ENCODE data around the gene NFATC2. TPM values are rescaled to one million over a fixed set of nuclear protein-coding genes. Genes with fewer than 3 reads are reported as not detected.

The NFATC2 gene
- polyA plus RNA-seq (ENCODE audit: insufficient read length in 3 of 3): 1 to 10 TPM; 1.6 to 2.3 (median 1.6) TPM
- long read RNA-seq, donor 1: 0 reads
- long read RNA-seq, donor 2: 0 reads
- long read RNA-seq, donor 3: 0 reads
- long read RNA-seq, donor 4: 0 reads
- long read RNA-seq, donor 5: 0 reads
- long read RNA-seq, donor 6: 0 reads
- long read RNA-seq, donor 7: 0 reads
- long read RNA-seq, donor 8: 0 reads
- long read RNA-seq, donor 9: 0 reads
- long read RNA-seq, donor 10: 0 reads
- long read RNA-seq, donor 11: 0 reads
- long read RNA-seq, donor 12: 0 reads
- long read RNA-seq, donor 13: 0 reads
- long read RNA-seq, donor 14: 0 reads
- long read RNA-seq, donor 15: 0 reads
- long read RNA-seq, donor 16: 0 reads

- DNase-seq (ENCODE audit: extremely low read depth in 1 of 11, low read depth in 9 of 11, low spot score in 4 of 11): no peak
Observed at GRCh38 chr20:51542571-51543421, at the start of gene NFATC2. TSS of gene NFATC2 (minus strand) at chr20:51542719. CDS start at chr20:51542499, 220 bp downstream.

- no peak for DNase-seq (ENCODE audit: extremely low read depth in 1 of 11, low read depth in 9 of 11, low spot score in 4 of 11)
Observed at GRCh38 chr20:51591871-51592270, 49.4 kb upstream of the NFATC2 start.

GRCh38 chr20:51588762-51589161 lies 46.2 kb upstream of the NFATC2 start:
- DNase-seq (ENCODE audit: extremely low read depth in 1 of 11, low read depth in 9 of 11, low spot score in 4 of 11): no peak

- DNase-seq (ENCODE audit: extremely low read depth in 1 of 11, low read depth in 9 of 11, low spot score in 4 of 11): no peak
Observed at GRCh38 chr20:51587145-51587544, 44.6 kb upstream of the NFATC2 start.

- no peak for DNase-seq (ENCODE audit: extremely low read depth in 1 of 11, low read depth in 9 of 11, low spot score in 4 of 11)
Observed at GRCh38 chr20:51586005-51586440, 43.5 kb upstream of the NFATC2 start.

- no peak for DNase-seq (ENCODE audit: extremely low read depth in 1 of 11, low read depth in 9 of 11, low spot score in 4 of 11)
Observed at GRCh38 chr20:51585148-51585547, 42.6 kb upstream of the NFATC2 start.

GRCh38 chr20:51584737-51585136 lies 42.2 kb upstream of the NFATC2 start:
- no peak for DNase-seq (ENCODE audit: extremely low read depth in 1 of 11, low read depth in 9 of 11, low spot score in 4 of 11)

GRCh38 chr20:51584116-51584515 lies 41.6 kb upstream of the NFATC2 start:
- DNase-seq (ENCODE audit: extremely low read depth in 1 of 11, low read depth in 9 of 11, low spot score in 4 of 11): no peak

- DNase-seq (ENCODE audit: extremely low read depth in 1 of 11, low read depth in 9 of 11, low spot score in 4 of 11): no peak
Observed at GRCh38 chr20:51583499-51583898, 41.0 kb upstream of the NFATC2 start.

GRCh38 chr20:51583073-51583472 lies 40.6 kb upstream of the NFATC2 start:
- DNase-seq (ENCODE audit: extremely low read depth in 1 of 11, low read depth in 9 of 11, low spot score in 4 of 11): no peak

GRCh38 chr20:51581571-51581970 lies 39.1 kb upstream of the NFATC2 start:
- DNase-seq (ENCODE audit: extremely low read depth in 1 of 11, low read depth in 9 of 11, low spot score in 4 of 11): no peak

- DNase-seq (ENCODE audit: extremely low read depth in 1 of 11, low read depth in 9 of 11, low spot score in 4 of 11): no peak
Observed at GRCh38 chr20:51579137-51579536, 36.6 kb upstream of the NFATC2 start.

- no peak for DNase-seq (ENCODE audit: extremely low read depth in 1 of 11, low read depth in 9 of 11, low spot score in 4 of 11)
Observed at GRCh38 chr20:51578145-51578459, 35.6 kb upstream of the NFATC2 start.

- no peak for DNase-seq (ENCODE audit: extremely low read depth in 1 of 11, low read depth in 9 of 11, low spot score in 4 of 11)
Observed at GRCh38 chr20:51577432-51578144, 35.1 kb upstream of the NFATC2 start.

- no peak for DNase-seq (ENCODE audit: extremely low read depth in 1 of 11, low read depth in 9 of 11, low spot score in 4 of 11)
Observed at GRCh38 chr20:51575486-51575885, 33.0 kb upstream of the NFATC2 start.

GRCh38 chr20:51574248-51575033 lies 31.9 kb upstream of the NFATC2 start:
- no peak for DNase-seq (ENCODE audit: extremely low read depth in 1 of 11, low read depth in 9 of 11, low spot score in 4 of 11)

- no peak for DNase-seq (ENCODE audit: extremely low read depth in 1 of 11, low read depth in 9 of 11, low spot score in 4 of 11)
Observed at GRCh38 chr20:51573576-51574243, 31.2 kb upstream of the NFATC2 start.

- DNase-seq (ENCODE audit: extremely low read depth in 1 of 11, low read depth in 9 of 11, low spot score in 4 of 11): no peak
Observed at GRCh38 chr20:51571460-51571794, 28.9 kb upstream of the NFATC2 start.
